Caco-2 (cell line): Measurements from ENCODE around the gene MAP3K19. TPM values are rescaled to one million over a fixed set of nuclear protein-coding genes. Genes with fewer than 3 reads are reported as not detected.

ENCODE experiments used
- BruUV-seq: library from RNA; stranded (reverse); fragments of 400-500 nt; replicated peaks from 2 replicates; lab custom pipeline; 2021; lab: Mats Ljungman, UMichigan
- CTCF ChIA-PET: fragments of 300-600 bp; sonication (Branson Sonifier 250); formaldehyde crosslinking; loops from one replicate; lab custom pipeline; 2022; ENCODE audit warnings: antibody characterized with exemption; lab: Charles Lee
- POLR2A ChIA-PET: fragments of 300-600 bp; sonication (Branson Sonifier 250); formaldehyde crosslinking; loops from one replicate; lab custom pipeline; 2022; ENCODE audit warnings: antibody characterized with exemption; lab: Charles Lee
- DNase-seq, 2 experiments: peaks; one replicate each; pipeline versions ENCODE4 v3.0.0 to v3.0.0-alpha.2; 2020 to 2022
- H3K27me3 ChIP-seq: replicated peaks from 2 replicates; pipeline ENCODE4 v1.6.0; 2011; ENCODE audit warnings: low read length; ENCODE audit not compliant: control insufficient read depth, insufficient read depth
- H3K36me3 ChIP-seq: 2 replicates; pipeline ENCODE4 v1.5.1; 2011; ENCODE audit warnings: low read length; ENCODE audit not compliant: control insufficient read depth, insufficient read depth
- H3K4me1 ChIP-seq: fragments of 250-450 bp; sonication (Bioruptor Pico); 2 replicates; pipeline ENCODE4 v1.5.1; 2020; ENCODE audit warnings: mild to moderate bottlenecking
- H3K4me3 ChIP-seq: 2 replicates; pipeline ENCODE4 v1.5.1; 2011; ENCODE audit warnings: low read depth, mild to moderate bottlenecking, control low read depth, low read length
- H3K9me3 ChIP-seq: fragments of 250-450 bp; sonication (Bioruptor Pico); 2 replicates; pipeline ENCODE4 v1.5.1; 2020; ENCODE audit warnings: mild to moderate bottlenecking, moderate library complexity
- H3K27ac Mint-ChIP-seq: one replicate; pipeline ENCODE4 v1.8.0; 2022; ENCODE audit warnings: mixed read lengths; ENCODE audit not compliant: unreplicated experiment
- H3K27me3 Mint-ChIP-seq: one replicate; pipeline ENCODE4 v1.8.0; 2022; ENCODE audit warnings: mixed read lengths; ENCODE audit not compliant: insufficient read depth, unreplicated experiment
- H3K36me3 Mint-ChIP-seq: one replicate; pipeline ENCODE4 v1.8.0; 2022; ENCODE audit warnings: mild to moderate bottlenecking, mixed read lengths; ENCODE audit not compliant: insufficient read depth, unreplicated experiment
- H3K4me1 Mint-ChIP-seq: one replicate; pipeline ENCODE4 v1.8.0; 2022; ENCODE audit warnings: low read depth, mixed read lengths; ENCODE audit not compliant: unreplicated experiment
- H3K4me3 Mint-ChIP-seq: one replicate; pipeline ENCODE4 v1.8.0; 2022; ENCODE audit warnings: mild to moderate bottlenecking, moderate library complexity, mixed read lengths; ENCODE audit not compliant: unreplicated experiment
- H3K9me3 Mint-ChIP-seq: one replicate; pipeline ENCODE4 v1.8.0; 2022; ENCODE audit warnings: mixed read lengths; ENCODE audit not compliant: unreplicated experiment
- intact Hi-C: fragments of 100-400 bp; cut with micrococcal nuclease; formaldehyde crosslinking; loops from one replicate; pipeline ENCODE4 v1.10.0; 2022; ENCODE audit not compliant: unreplicated experiment
- total RNA-seq: library from RNA; stranded (reverse); gene quantifications from 2 replicates; pipeline ENCODE4 v1.2.3, GENCODE V29; 2022
- TF ChIP-seq, protein P1 (sequence below), 2 experiments: fragments of 200-600 bp in 1 of 2; IDR thresholded peaks; 1 replicate in 1 of 2; 2 replicates in 1 of 2; pipeline versions ENCODE4 v1.5.1 to v1.8.0; 2011 to 2022; ENCODE audit warnings: antibody characterized with exemption in 1 of 2, control low read depth in 1 of 2, inconsistent platforms in 1 of 2, low read depth in 1 of 2, low read length in 1 of 2, mild to moderate bottlenecking in 1 of 2, moderate library complexity in 1 of 2; ENCODE audit not compliant: insufficient read depth in 1 of 2, severe bottlenecking in 1 of 2, unreplicated experiment in 1 of 2

MAP3K19 gene
- total RNA-seq, 1 experiment from 2014 or later: not detected

GRCh38 chr2:134946073-134946472, 101.2 kb downstream of the MAP3K19 start:
- Histone ChIP-seq H3K4me1 (no peaks in the 10 kb centered on the region), H3K27me3 (no peaks in the 10 kb centered on the region), H3K4me3 (no peak overlapping the region), H3K9me3 (no peaks in the 10 kb centered on the region), H3K36me3 (peaks cover 1% of the 10 kb centered on the region; the same call in 1 of the 2 replicates)
- no TSS peak for BruUV-seq
- DNase-seq: no peak
- Mint-ChIP-seq H3K4me1 (no peaks in the 10 kb centered on the region), H3K36me3 (peaks cover 68% of the 10 kb centered on the region), H3K9me3 (no peaks in the 10 kb centered on the region), H3K27me3 (no peaks in the 10 kb centered on the region), H3K4me3 (no peak overlapping the region), H3K27ac (no peak overlapping the region)
- ChIA-PET CTCF (no interaction called here), POLR2A (no interaction called here)
- TF ChIP-seq, protein P1, sequence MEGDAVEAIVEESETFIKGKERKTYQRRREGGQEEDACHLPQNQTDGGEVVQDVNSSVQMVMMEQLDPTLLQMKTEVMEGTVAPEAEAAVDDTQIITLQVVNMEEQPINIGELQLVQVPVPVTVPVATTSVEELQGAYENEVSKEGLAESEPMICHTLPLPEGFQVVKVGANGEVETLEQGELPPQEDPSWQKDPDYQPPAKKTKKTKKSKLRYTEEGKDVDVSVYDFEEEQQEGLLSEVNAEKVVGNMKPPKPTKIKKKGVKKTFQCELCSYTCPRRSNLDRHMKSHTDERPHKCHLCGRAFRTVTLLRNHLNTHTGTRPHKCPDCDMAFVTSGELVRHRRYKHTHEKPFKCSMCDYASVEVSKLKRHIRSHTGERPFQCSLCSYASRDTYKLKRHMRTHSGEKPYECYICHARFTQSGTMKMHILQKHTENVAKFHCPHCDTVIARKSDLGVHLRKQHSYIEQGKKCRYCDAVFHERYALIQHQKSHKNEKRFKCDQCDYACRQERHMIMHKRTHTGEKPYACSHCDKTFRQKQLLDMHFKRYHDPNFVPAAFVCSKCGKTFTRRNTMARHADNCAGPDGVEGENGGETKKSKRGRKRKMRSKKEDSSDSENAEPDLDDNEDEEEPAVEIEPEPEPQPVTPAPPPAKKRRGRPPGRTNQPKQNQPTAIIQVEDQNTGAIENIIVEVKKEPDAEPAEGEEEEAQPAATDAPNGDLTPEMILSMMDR (IDR thresholded peaks at IDR 0.05; ENCODE audit: insufficient read depth in 1 of 2, low read depth in 1 of 2, low read length in 1 of 2, severe bottlenecking in 1 of 2, unreplicated experiment in 1 of 2): no peak
- intact Hi-C loops: no loop called here

GRCh38 chr2:134944975-134945374, 102.3 kb downstream of the MAP3K19 start:
- TF ChIP-seq, protein P1 (IDR thresholded peaks at IDR 0.05; ENCODE audit: insufficient read depth in 1 of 2, low read depth in 1 of 2, low read length in 1 of 2, severe bottlenecking in 1 of 2, unreplicated experiment in 1 of 2): no peak
- H3K4me3 Mint-ChIP-seq: no peak overlapping the region
- H3K9me3 ChIP-seq: no peaks in the 10 kb centered on the region
- intact Hi-C loops: no loop called here
- peaks cover 1% of the 10 kb centered on the region; the same call in 1 of the 2 replicates for H3K36me3 ChIP-seq
- CTCF ChIA-PET: no interaction called here
- no peaks in the 10 kb centered on the region for H3K9me3 Mint-ChIP-seq
- H3K4me1 ChIP-seq: no peaks in the 10 kb centered on the region
- BruUV-seq: no TSS peak
- H3K27me3 Mint-ChIP-seq: no peaks in the 10 kb centered on the region
- H3K36me3 Mint-ChIP-seq: peaks cover 67% of the 10 kb centered on the region
- no peak overlapping the region for H3K4me3 ChIP-seq
- POLR2A ChIA-PET: no interaction called here
- no peak for DNase-seq
- H3K27me3 ChIP-seq: no peaks in the 10 kb centered on the region
- H3K4me1 Mint-ChIP-seq: no peaks in the 10 kb centered on the region
- no peak overlapping the region for H3K27ac Mint-ChIP-seq

DNA sequence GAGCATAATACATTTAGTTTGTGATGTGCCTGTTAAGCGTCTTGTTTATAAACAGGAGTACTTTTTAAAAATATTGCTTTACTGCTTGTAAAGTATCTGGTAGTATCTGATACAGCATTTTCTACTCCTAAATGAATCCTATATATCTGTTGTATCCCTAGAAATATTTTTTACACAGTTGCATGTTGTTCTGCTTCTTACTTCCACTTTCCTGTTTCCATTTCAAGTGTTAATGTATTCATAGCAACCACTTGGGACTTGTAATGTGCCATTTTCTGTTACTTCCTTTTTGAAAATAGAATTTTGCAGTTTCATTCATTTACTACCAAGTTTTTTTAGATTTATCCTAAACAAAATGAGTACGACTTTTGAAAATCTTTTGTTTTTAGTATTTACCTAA, 103.7 kb downstream of the MAP3K19 start:
- ChIA-PET POLR2A (no interaction called here), CTCF (no interaction called here)
- H3K36me3 Mint-ChIP-seq: peaks cover 62% of the 10 kb centered on the region
- DNase-seq: no peak
- Histone ChIP-seq H3K4me1 (no peaks in the 10 kb centered on the region), H3K27me3 (no peaks in the 10 kb centered on the region), H3K9me3 (no peaks in the 10 kb centered on the region), H3K36me3 (peaks cover 1% of the 10 kb centered on the region; the same call in 1 of the 2 replicates), H3K4me3 (no peak overlapping the region)
- H3K4me3 Mint-ChIP-seq: no peak overlapping the region
- TF ChIP-seq, protein P1 (IDR thresholded peaks at IDR 0.05; ENCODE audit: insufficient read depth in 1 of 2, low read depth in 1 of 2, low read length in 1 of 2, severe bottlenecking in 1 of 2, unreplicated experiment in 1 of 2): no peak
- no peaks in the 10 kb centered on the region for H3K4me1 Mint-ChIP-seq
- intact Hi-C loops: no loop called here
- no peaks in the 10 kb centered on the region for H3K9me3 Mint-ChIP-seq
- no peak overlapping the region for H3K27ac Mint-ChIP-seq
- BruUV-seq: no TSS peak
- no peaks in the 10 kb centered on the region for H3K27me3 Mint-ChIP-seq
